AG10803 (cell line): ENCODE data around the gene SLC38A2.

Experiments
- DNase-seq: peaks from one replicate; pipeline ENCODE4 v3.0.0; 2010; ENCODE audit warnings: low read depth
- H3K4me3 ChIP-seq: 2 replicates; pipeline ENCODE4 v1.5.1; 2011; ENCODE audit warnings: mild to moderate bottlenecking, low read length, control low read depth
- CTCF ChIP-seq: conservative IDR thresholded peaks from 2 replicates; pipeline ENCODE4 v1.5.1; 2011; ENCODE audit warnings: mild to moderate bottlenecking, low read length, control low read depth, inconsistent platforms

SLC38A2 gene

GRCh38 chr12:46382408-46382963, 9.9 kb upstream of the SLC38A2 start:
- TF ChIP-seq CTCF, result no peak
- H3K4me3 ChIP-seq, result peak overlapping the region; percentile 71
- DNase-seq, result no peak

GRCh38 chr12:46380881-46381280, 8.3 kb upstream of the SLC38A2 start:
- no peak for DNase-seq
- no peak overlapping the region for H3K4me3 ChIP-seq
- no peak for TF ChIP-seq CTCF

- H3K4me3 ChIP-seq, result no peak overlapping the region
- no peak for TF ChIP-seq CTCF
- DNase-seq, result no peak
These were observed 7.6 kb upstream of the SLC38A2 start for GRCh38 chr12:46380022-46380796.

- no peak overlapping the region for H3K4me3 ChIP-seq
- DNase-seq, result no peak
- TF ChIP-seq CTCF, result no peak
These were observed 6.8 kb upstream of the SLC38A2 start for GRCh38 chr12:46379352-46379751.

GRCh38 chr12:46378530-46378929, 6.0 kb upstream of the SLC38A2 start:
- no peak overlapping the region for H3K4me3 ChIP-seq
- TF ChIP-seq CTCF, result no peak
- DNase-seq, result no peak

GRCh38 chr12:46377678-46378077, 5.1 kb upstream of the SLC38A2 start:
- H3K4me3 ChIP-seq, result no peak overlapping the region
- no peak for TF ChIP-seq CTCF
- DNase-seq, result no peak

GRCh38 chr12:46376579-46376978, 4.0 kb upstream of the SLC38A2 start:
- no peak for TF ChIP-seq CTCF
- no peak overlapping the region for H3K4me3 ChIP-seq
- no peak for DNase-seq
